GM19023 (cell line): ENCODE data around the gene MBNL1.

Source experiments
- ATAC-seq: cut with Tn5 transposase; IDR thresholded peaks from one replicate; pipeline ENCODE4 v1.9.1; 2021; ENCODE audit warnings: mild to moderate bottlenecking, moderate library complexity; ENCODE audit not compliant: unreplicated experiment

Gene MBNL1

DNA sequence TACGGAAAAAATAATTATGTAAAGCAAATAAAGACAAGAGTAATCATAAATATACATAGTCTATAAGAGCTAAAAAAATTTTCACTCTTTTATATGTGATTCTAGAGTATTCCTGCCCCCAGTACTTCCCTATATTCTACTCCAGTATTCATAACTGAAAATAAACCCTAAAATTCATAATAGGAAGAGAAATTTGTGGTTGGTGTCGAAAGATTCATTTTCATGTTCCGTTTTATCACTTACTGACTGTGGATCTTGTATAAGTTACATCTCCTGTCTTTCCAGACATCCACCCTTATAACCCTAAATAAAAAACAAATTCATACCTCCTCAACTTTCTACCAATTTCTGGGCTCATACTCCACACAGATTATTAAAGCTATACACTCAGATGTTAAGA lies 16.0 kb upstream of the MBNL1 start:
- no peak for ATAC-seq

DNA sequence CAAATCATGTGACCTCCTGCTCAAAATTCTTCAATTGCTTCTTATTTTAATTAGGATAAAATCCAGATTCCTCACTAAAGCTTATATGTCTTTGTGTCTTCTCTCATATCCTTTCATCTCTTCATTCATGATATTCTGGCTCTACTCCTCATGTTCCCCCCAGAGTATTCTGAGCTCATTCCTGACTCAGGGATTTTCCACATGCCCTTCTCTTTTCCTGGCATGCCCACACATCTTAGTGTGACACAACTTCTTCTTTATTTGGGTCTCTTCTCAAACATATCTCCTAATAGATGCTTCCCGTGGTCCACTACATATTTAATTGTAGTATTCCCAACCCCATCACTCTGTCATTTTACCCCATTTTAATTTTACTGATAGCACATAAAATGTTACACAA lies 15.2 kb upstream of the MBNL1 start:
- ATAC-seq: no peak

DNA sequence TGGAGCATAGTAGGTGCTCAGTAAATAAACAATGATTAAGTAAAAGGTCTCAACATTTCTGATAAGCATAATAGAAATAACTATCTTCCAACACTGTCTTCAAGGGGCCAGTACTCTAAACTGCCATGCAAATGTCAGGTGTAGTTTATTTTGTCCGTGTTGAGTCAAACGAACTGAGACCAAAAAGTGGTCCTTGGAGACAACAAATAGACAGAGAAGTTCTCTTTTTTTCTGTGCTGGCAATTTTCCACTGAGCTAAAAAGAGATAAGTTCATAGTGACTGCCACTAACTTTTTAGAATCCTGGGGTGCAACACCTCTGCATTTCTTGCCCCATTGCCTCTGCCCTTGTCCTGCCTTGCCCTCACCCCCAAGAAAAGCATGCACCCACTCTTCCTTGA lies 14.7 kb upstream of the MBNL1 start:
- no peak for ATAC-seq

DNA sequence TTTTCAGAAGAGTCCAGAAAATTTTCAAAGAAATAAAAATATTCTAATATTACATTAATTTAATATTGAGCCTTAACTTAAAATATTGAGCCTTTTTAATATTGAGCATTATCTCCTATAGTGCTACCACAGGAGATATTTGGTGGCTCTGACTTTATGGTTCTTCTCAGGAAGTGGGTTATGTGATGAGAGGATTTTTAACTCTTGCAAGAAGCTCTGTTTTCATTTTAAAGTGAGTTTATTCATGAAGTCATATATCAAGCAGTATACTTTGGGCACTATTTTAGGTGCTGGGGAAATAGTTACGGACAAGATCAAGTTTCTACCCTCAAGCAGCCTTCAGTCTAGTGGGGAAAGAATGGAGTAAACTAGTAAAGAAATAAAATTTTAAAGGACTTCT lies 13.4 kb upstream of the MBNL1 start:
- ATAC-seq: no peak

DNA sequence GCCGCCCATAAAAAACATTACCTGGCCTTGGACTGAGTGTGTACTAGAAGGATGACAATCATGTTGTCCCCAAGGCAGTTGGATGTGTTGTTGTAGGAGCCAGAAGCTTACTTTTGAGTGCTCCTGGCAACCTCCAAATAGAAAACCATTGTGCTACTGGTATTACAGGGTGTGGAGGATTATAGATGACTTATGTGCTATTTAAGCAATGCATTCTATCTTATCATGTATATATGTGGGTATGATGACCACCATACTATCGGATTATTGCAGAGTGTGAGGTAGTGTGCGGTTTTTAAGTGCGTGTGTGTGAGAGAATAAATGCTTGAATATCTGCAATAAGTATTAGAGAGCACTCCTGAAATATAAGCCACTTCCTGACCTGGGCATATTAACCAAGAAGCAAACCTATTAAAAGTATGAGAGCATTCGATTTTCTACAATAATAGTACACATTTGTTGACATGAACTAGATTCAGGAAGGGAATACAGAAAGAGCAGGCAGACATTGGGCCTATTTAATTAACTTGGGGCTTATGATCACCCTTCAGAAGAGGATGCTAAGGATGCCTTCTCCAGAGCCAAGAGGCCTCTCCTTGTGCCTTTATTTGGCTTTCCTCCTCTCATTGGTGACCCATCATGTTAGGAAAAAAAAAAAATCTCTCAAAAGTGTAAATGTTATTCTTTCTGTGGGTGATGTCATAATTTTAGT lies 11.7 kb upstream of the MBNL1 start:
- ATAC-seq: no peak

DNA sequence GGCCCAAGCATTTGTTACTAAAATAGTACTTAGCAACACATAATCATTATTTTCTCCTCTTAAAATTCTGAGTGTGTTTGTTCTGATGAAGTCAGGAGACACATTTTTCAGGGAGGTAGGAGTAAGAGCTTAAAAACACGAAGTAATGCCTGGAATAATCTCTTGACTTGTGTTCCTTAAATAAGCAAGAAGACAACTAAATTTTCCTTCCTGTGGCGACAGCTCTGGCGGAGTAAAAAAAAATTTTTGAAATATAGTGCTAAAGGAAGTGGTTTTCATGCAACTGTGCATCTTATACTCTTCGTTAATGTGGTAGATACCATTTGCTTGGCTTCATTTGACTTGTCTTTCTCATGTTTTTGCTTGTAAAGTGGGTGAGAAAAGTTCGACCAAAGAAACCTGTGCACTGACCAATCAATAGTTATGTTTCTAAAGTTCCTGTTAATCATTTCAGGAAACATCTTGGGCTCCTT lies 11.1 kb upstream of the MBNL1 start:
- peak; percentile 70 for ATAC-seq

DNA sequence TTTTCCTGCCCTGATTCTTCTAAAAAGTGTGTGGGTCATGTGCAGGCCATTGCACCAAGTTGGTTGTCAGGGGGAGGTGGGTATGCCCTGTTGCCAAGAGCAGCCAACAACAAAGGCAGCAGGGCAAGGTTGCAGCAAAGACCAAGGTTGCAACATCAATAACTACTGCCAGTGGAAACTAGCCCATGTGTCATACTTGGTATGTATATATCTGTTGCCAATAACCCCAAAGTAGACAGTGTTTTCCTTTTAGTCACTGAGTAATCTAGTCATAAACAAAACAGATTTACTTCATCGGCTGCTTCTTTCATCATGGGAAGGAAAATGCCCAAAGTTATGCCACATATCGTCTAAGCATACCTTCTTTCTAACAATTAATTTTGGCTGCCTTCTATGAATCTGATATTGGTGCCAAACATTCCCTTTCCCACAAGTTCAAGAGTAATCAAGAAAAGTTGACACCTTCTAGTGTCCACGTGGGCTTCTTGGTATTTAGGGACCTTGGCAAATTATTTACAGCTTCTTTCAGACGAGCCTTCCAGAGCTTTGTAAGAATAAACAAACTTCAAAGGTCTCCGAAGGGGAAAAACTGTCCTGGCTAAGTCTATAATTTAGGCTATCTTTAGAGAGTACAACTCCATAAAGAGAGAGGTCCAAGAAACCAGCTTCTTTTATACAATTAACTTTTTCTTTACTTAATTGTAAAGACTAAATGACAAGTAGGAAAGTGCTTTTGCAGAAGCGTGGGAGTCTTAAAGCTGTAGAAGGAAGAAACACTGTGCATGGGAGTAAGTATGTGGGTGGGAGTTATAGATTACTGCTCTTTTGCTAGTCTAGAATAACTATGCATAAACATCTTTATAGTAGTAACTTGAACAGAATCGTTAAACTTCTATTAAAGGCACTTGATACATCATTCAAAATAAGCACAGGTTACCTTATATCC lies 10.0 kb upstream of the MBNL1 start:
- ATAC-seq: no peak

DNA sequence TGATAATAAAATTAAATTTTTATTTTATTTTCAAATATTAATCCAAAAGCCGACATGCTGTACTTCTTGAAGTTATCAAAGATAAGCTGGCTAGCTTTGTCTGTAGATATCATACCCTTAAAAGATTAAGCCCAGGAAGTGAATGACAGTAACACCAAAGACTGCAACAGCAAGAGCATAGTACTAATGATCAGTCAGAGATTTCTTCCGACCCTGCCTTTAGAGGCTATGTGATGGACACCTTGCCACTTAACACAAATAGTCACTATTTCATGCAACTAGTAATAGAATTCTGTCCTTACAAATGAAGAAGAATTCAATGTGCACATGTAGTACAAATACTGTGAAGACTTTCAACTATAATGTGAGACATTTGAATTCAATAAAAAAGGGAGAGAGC lies 9.3 kb upstream of the MBNL1 start:
- no peak for ATAC-seq

DNA sequence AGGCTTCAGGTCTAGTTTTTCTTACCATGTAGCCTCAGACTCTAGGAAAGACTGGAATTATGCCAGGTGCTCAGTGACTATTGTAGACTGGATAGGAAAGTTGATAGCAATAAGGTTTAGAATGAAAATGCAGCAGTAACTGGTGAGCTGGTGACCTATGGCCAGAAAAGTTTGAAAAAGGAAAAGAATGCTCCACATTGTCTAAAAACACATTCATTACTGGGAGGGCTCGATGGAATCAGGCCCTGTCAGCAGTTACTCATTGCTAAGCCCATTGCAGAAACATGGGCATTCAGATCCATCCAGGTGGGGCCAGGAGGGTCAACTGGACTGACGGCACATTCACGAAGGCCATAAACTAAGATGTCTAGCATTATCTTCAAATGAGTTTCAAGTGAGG lies 8.7 kb upstream of the MBNL1 start:
- ATAC-seq: no peak

DNA sequence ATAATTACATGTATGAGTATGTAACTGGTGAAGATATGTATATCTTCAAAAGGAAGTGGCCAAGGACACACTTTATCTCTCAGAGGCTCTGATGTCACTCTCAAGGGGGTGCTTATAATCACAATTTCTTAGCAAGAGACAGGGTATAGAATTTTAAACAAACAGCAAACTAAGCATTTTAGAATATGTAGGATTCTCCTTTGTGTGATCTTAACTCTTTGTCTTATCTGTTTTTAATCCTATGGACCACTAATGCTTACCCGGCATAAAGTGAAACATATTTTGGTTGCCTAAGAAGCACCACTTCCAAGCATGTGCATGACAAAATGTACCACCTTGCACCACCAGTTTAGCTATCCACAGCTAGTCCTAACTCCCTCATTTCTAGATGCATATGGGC lies 8.2 kb upstream of the MBNL1 start:
- no peak for ATAC-seq

DNA sequence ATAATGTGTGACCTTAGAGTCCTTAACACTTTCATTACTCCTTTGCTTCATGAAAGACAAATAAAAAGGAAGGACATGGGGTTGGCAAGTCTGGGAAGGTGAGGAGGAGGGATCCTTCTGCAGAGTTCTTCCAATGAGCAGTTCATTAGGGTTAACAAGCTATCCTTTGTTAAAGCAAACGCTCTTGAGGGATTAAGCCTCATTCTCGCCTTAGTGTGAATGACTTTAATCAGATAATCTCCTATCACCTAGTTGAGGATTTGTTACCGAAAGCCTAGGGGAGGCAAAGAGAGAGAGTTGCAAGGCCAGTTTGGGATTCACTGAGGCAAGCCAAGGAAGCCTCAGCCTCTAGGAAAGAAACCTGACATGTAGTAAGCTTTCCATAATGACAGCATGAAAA lies 7.4 kb upstream of the MBNL1 start:
- no peak for ATAC-seq

DNA sequence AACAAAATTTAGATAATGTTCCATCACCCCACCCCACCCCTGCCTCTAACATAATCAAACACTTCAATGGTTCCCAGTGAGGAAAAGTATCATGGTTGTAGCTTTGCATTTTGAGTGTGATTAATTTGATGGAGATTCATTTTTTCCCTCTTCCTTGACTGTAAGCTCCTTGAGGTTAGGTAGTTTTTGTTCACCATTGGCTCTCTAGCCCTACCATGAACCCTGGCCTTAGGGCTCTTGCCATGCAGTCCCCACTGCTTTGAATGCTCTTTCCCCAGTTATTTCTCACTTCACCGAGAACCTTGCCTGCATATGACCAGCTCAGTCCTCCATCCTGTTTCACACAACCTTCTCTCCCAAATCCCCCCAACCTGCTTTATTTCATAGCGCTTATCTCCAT lies 5.0 kb upstream of the MBNL1 start:
- ATAC-seq: no peak

DNA sequence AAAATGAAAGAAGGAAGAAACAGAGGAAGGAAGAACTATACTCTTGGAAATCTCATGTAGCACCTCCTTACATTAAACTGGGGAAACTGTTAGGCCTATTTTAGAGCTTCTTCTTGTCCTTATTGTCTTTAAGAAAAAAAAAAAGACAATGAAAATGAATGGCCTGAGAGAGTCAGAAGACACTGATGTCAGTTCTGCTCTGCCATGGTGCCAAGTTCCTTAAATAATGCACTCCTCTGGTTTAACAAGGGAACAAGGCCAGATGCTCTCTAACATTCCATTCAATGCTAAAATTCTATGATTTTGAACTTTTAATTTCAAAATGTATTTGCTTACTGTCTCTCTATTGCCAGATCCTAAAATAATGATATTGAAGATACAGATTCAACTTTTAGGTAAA lies 4.4 kb upstream of the MBNL1 start:
- ATAC-seq: no peak

DNA sequence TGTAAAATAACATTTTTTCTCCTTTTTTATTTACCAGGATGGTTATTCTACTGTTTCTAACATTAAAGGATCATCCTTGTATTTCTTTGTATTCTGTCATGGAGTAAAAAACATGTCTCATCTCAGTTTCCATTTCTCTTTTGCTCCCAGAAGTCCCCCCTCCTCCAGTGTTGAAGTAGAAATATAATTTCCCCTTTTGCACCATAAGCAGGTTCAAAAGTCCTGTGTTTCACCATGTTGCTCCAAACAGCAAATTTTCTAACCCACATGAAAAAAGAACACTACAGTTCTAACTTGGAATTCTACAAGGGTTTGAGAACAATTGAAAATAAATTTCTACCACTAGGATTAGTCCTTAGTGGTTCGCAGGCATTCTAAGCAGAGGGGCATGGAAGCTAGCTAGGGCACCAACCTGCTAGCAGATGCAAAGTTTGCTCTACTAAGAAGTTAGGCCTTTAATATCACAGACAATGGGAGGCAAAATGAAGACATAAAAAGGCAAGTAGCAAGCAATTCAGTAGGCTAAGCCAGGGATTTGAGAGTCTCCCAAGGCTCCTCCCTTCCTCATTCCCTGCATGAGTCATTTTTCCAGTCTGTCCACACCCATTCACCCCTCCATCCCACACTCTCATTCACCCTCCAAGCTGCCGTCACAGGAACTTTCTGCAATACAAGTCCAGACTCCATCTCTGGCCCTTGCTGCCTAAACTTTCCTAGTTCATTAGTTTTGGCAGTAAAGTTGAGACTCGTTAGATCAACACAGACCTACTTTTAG lies 2.3 kb upstream of the MBNL1 start:
- no peak for ATAC-seq

DNA sequence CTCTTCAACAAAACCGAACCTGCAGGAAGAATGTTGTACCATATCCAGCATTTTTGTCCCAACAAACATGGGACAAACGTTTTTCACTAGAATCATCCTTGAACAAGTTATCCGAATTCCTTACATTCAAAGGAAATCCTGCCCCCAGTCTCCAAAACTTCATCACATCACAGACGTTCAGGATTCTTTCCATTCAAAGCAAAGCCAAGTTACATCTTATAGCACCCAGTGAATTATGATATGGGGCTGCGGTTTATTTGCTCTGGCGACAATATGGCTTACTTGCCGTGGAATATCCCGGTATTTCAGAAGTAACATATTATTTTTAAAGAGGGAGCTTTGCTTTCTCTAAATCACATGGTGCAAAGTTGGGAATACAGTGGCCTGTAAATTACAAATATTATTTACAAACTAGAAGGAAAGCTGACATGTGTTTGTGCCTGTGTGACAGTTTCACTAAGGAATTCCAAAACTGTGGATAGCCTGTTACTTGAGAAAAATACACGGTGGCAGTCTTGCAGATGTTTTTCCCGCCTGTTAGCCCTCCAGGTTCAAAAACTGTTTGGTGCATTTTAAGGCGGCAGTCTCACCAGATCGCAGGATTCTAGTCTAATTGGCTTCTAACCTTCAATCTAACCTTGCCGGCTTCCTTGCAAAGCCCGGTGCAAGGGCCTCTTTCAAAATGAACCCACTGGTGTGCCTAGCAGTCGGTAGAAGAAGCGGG lies 736 bp upstream of the MBNL1 start:
- no peak for ATAC-seq

DNA sequence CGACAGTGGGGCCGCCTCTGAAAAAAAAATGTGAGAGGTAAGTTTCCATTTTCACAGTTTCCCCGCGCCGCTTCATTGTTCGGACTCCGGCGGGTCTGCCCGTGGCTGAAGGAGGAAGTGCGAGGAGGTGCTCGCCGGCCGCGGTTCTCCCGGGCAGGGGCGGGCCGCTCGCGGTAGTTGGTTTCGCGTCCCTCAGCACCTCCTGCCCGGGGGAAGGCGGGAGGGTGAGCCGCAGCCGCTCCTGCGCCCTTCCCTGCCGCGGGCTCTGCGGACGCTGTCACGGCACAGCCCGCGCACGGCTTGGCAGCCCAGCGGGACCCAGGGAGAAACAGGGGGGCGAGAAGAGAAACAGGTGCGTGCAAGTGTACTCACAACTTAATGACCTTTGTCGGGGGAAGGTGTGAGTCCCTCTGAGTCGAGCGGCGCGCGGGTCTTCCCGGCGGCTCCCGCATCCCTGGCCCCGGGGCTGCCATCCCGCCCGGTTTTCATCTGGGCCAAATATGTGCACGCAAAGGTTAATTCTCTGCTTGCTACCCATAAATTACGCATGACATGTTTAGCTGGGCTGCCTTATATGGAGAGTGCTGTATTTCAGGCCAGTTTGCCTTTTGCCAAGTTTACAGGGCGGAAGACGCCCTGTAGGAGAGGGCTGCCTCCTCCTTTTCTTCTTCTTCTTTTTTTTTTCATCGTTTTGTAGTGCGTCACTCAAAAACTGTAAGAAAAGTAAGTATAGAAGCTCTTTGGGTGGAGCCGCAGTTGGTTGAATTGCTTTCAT lies 514 bp downstream of the MBNL1 start:
- ATAC-seq: peak; percentile 72

DNA sequence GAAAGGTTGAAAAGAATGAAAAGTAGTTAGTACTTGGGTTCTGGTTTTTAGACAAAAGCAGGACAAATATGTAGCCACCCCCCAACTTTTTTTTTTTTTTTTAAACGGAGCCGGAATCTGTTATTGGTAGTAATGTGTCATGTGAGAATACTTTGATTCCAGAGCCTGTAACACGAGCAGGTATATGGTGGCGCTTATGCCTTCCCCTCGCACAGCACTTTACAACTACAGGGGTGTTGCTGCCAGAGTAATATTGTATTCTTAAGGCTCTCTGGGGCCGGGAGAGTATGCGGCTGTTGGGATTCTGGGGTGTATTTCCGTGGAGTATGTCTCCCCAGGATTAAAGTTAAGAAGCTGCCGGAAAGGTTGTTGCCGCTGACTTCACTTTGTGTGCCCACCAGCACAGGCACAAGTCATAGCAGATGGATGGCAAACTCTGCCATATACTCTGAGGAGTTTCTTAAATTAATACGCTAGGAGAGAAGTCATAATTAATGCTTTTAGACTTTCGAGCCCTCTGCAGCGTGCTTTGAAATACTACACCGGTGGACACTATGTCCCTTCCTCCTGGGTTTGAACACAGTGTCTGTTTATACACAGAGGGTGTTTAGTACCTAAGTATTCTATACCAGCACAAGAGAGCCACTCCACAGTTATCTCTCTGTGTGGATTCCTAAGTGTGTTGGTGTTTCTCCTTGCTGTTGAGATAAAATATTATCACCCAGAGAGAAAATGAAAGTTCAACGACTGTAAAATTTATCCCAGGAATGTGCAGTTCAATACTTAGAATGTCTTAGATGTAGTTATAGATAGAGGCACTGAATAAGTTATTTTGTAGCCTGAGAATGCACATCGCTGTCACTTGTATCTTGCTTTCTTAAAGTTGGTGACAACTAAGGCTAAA lies 1.4 kb downstream of the MBNL1 start:
- no peak for ATAC-seq

DNA sequence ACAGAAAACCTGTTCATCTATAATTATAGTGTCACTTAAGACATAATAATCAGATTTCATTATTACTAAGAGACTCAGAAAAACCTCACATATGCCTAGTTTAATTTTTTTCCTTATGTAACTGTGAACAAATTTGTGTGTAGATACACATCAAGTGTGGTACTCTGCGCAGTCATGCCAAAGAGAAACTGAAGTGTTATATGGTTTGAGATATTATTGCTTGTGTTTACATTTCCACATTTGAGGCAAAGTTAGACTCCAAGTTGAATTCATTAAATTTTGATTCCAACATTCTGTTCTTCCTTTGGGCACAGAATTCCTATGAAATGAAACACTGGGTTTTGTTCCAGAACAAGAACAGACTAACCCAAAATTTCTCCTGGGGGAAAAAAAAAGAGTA lies 2.2 kb downstream of the MBNL1 start:
- ATAC-seq: no peak
